Measurements from ENCODE around the gene CD300LF. TPM values are rescaled to one million over a fixed set of nuclear protein-coding genes. Genes with fewer than 3 reads are reported as not detected.

The CD300LF gene
- total RNA-seq, 1 experiment from 2014 or later = not detected

GRCh38 chr17:74694081-74694480 is 18.6 kb downstream of the CD300LF start:
- Mint-ChIP-seq H3K9me3 (peaks cover 8% of the 10 kb centered on the region; the same call in 1 of the 2 replicates), H3K36me3 (no peaks in the 10 kb centered on the region), H3K27me3 (ENCODE audit: low read depth) (peaks cover 20% of the 10 kb centered on the region), H3K27ac (no peak overlapping the region), H3K4me3 (no peak overlapping the region), H3K4me1 (no peaks in the 10 kb centered on the region)
- ChIA-PET POLR2A (no interaction called here), CTCF (no interaction called here)
- DNase-seq (ENCODE audit: low spot score) (no peak), ATAC-seq (no peak)
- TF ChIP-seq MAX (CRISPR knock-in tag; IDR thresholded peaks at IDR 0.05) = no peak
- TF ChIP-seq ZNF263 (CRISPR knock-in tag; IDR thresholded peaks at IDR 0.05; ENCODE audit: low read depth) = no peak
- no peak for TF ChIP-seq ZBTB43 (CRISPR knock-in tag; IDR thresholded peaks at IDR 0.05)
- TF ChIP-seq ATF3 (CRISPR knock-in tag; conservative IDR thresholded peaks at IDR 0.05) = no peak
- TF ChIP-seq FOXK1 (CRISPR knock-in tag; IDR thresholded peaks at IDR 0.05) = no peak
- no peak for TF ChIP-seq ZSCAN18 (CRISPR knock-in tag; IDR thresholded peaks at IDR 0.05)

- Mint-ChIP-seq H3K4me3 (no peak overlapping the region), H3K9me3 (peaks cover 8% of the 10 kb centered on the region; the same call in 1 of the 2 replicates), H3K27me3 (ENCODE audit: low read depth) (peaks cover 20% of the 10 kb centered on the region), H3K27ac (no peak overlapping the region), H3K4me1 (no peaks in the 10 kb centered on the region), H3K36me3 (no peaks in the 10 kb centered on the region)
- ChIA-PET POLR2A (no interaction called here), CTCF (interaction anchor here (1.6 kb wide), 1 partner anchor 125 kb away, joined by 4 read pairs; no protein-coding TSS in a partner anchor)
- ATAC-seq (no peak), DNase-seq (ENCODE audit: low spot score) (no peak)
- TF ChIP-seq MAX (CRISPR knock-in tag; IDR thresholded peaks at IDR 0.05) (no peak), FOXP1 (CRISPR knock-in tag; IDR thresholded peaks at IDR 0.05; ENCODE audit: borderline replicate concordance) (no peak), ZNF281 (CRISPR knock-in tag; IDR thresholded peaks at IDR 0.05) (no peak), IRF1 (CRISPR knock-in tag; IDR thresholded peaks at IDR 0.05) (no peak), GTF2I (CRISPR knock-in tag; conservative IDR thresholded peaks at IDR 0.05) (no peak), ERG (CRISPR knock-in tag; IDR thresholded peaks at IDR 0.05) (no peak), GRHL2 (CRISPR knock-in tag; IDR thresholded peaks at IDR 0.05; ENCODE audit: insufficient replicate concordance, severe bottlenecking) (no peak), MXD4 (CRISPR knock-in tag; IDR thresholded peaks at IDR 0.05; ENCODE audit: borderline replicate concordance) (no peak), NFYB (CRISPR knock-in tag; conservative IDR thresholded peaks at IDR 0.05; ENCODE audit: low read depth) (no peak), E2F4 (CRISPR knock-in tag; IDR thresholded peaks at IDR 0.05; ENCODE audit: borderline replicate concordance, low read depth) (no peak), MLX (CRISPR knock-in tag; IDR thresholded peaks at IDR 0.05) (no peak), E2F5 (CRISPR knock-in tag; IDR thresholded peaks at IDR 0.05) (no peak), ATF1 (CRISPR knock-in tag; IDR thresholded peaks at IDR 0.05) (no peak), OVOL2 (CRISPR knock-in tag; IDR thresholded peaks at IDR 0.05; ENCODE audit: borderline replicate concordance) (no peak), RORB (CRISPR knock-in tag; IDR thresholded peaks at IDR 0.05) (no peak), ZBTB21 (CRISPR knock-in tag; IDR thresholded peaks at IDR 0.05; ENCODE audit: borderline replicate concordance) (no peak)
These were observed 21.6 kb downstream of the CD300LF start for GRCh38 chr17:74691151-74691550.
